SU-DHL-6 (cell line): Measurements from ENCODE around the gene KCNMB4.

ENCODE experiments used
- H2AFZ ChIP-seq: fragments of 200-600 bp; sonication (generic); 2 replicates; pipeline ENCODE4 v1.6.1; 2014; ENCODE audit warnings: low read depth, mild to moderate bottlenecking, moderate library complexity, mixed read lengths, antibody characterized with exemption, low read length; ENCODE audit not compliant: severe bottlenecking
- H3F3A ChIP-seq: fragments of 200-600 bp; shearing (Covaris generic); 2 replicates; pipeline ENCODE4 v1.6.0; 2016; ENCODE audit warnings: antibody characterized with exemption, mild to moderate bottlenecking; ENCODE audit not compliant: insufficient read depth
- H3K27ac ChIP-seq: fragments of 200-600 bp; sonication (generic); 2 replicates; pipeline ENCODE4 v1.5.1; 2016; ENCODE audit warnings: low read depth, mild to moderate bottlenecking, low read length, moderate library complexity, mixed read lengths
- H3K27me3 ChIP-seq: fragments of 200-600 bp; sonication (generic), shearing (Covaris generic); 2 replicates; pipeline ENCODE4 v1.6.0; 2014; ENCODE audit warnings: mild to moderate bottlenecking, low read length
- H3K36me3 ChIP-seq: fragments of 200-600 bp; sonication (generic); 2 replicates; pipeline ENCODE4 v1.6.1; 2014; ENCODE audit warnings: mild to moderate bottlenecking, low read length, mixed read lengths
- H3K4me2 ChIP-seq: fragments of 300-600, 200-600 bp; shearing (Covaris generic), sonication (generic); 2 replicates; pipeline ENCODE4 v1.6.0; 2014; ENCODE audit warnings: low read length, low read depth, mild to moderate bottlenecking; ENCODE audit not compliant: poor library complexity, severe bottlenecking
- H3K4me3 ChIP-seq: fragments of 200-600 bp; sonication (generic); 2 replicates; pipeline ENCODE4 v1.5.1; 2014; ENCODE audit warnings: antibody characterized with exemption, low read length, mild to moderate bottlenecking, mixed read lengths; ENCODE audit not compliant: insufficient read depth, poor library complexity, severe bottlenecking
- H3K79me2 ChIP-seq: fragments of 200-600 bp; sonication (generic); 2 replicates; pipeline ENCODE4 v1.6.1; 2014; ENCODE audit warnings: mild to moderate bottlenecking, low read length, moderate library complexity; ENCODE audit not compliant: insufficient read depth
- H3K9ac ChIP-seq: fragments of 200-600 bp; sonication (generic); 2 replicates; pipeline ENCODE4 v1.7.0; 2014; ENCODE audit warnings: mild to moderate bottlenecking, low read length
- H3K9me2 ChIP-seq: fragments of 200-600 bp; sonication (generic); replicated peaks from 2 replicates; pipeline ENCODE4 v1.6.1; 2014; ENCODE audit warnings: low read length; ENCODE audit not compliant: insufficient read depth
- H3K9me3 ChIP-seq: fragments of 200-600 bp; sonication (generic); 2 replicates; pipeline ENCODE4 v1.6.1; 2014; ENCODE audit warnings: low read length, mixed read lengths; ENCODE audit not compliant: insufficient read depth
- H4K20me1 ChIP-seq: fragments of 200-600 bp; sonication (generic); 2 replicates; pipeline ENCODE4 v1.6.1; 2014; ENCODE audit warnings: low read depth, mild to moderate bottlenecking, antibody characterized with exemption, low read length, moderate library complexity, mixed read lengths
- CTCF ChIP-seq: fragments of 200-600 bp; sonication (generic); IDR thresholded peaks from one replicate; pipeline ENCODE4 v1.5.1; 2017; ENCODE audit warnings: antibody characterized with exemption, mild to moderate bottlenecking, low read length, moderate library complexity; ENCODE audit not compliant: insufficient read depth, poor library complexity, severe bottlenecking
- EZH2phosphoT487 ChIP-seq: fragments of 200-600 bp; sonication (generic), shearing (Covaris generic); conservative IDR thresholded peaks from 2 replicates; pipeline ENCODE4 v1.6.1; 2018; ENCODE audit warnings: mild to moderate bottlenecking, antibody characterized with exemption, low read length, moderate library complexity, mixed read lengths

The KCNMB4 gene

GRCh38 chr12:70466753-70467152 lies 100.7 kb downstream of the KCNMB4 start:
- H3F3A ChIP-seq, result no peaks in the 10 kb centered on the region
- H3K27ac ChIP-seq, result no peak overlapping the region
- H3K9me2 ChIP-seq, result no peaks in the 10 kb centered on the region
- H3K27me3 ChIP-seq, result no peaks in the 10 kb centered on the region
- TF ChIP-seq EZH2phosphoT487, result no peak
- TF ChIP-seq CTCF, result no peak
- H3K4me2 ChIP-seq, result no peak overlapping the region
- no peak overlapping the region for H3K9ac ChIP-seq
- H3K36me3 ChIP-seq, result no peaks in the 10 kb centered on the region
- H2AFZ ChIP-seq, result no peak overlapping the region
- peaks cover 17% of the 10 kb centered on the region; the same call in 1 of the 2 replicates for H3K9me3 ChIP-seq
- H3K79me2 ChIP-seq, result peaks cover 25% of the 10 kb centered on the region; the same call in 1 of the 2 replicates
- H4K20me1 ChIP-seq, result no peaks in the 10 kb centered on the region
- H3K4me3 ChIP-seq, result no peak overlapping the region

GRCh38 chr12:70467476-70467875 lies 101.4 kb downstream of the KCNMB4 start:
- Histone ChIP-seq H2AFZ (peak overlapping the region; percentile 29), H3K27me3 (no peaks in the 10 kb centered on the region), H3K36me3 (no peaks in the 10 kb centered on the region), H3K9me2 (no peaks in the 10 kb centered on the region), H3K9me3 (peaks cover 17% of the 10 kb centered on the region; the same call in 1 of the 2 replicates), H3F3A (no peaks in the 10 kb centered on the region), H3K27ac (no peak overlapping the region), H4K20me1 (no peaks in the 10 kb centered on the region), H3K79me2 (peaks cover 25% of the 10 kb centered on the region; the same call in 1 of the 2 replicates), H3K4me3 (peak overlapping the region; percentile 59), H3K4me2 (peak overlapping the region; percentile 59), H3K9ac (no peak overlapping the region)
- TF ChIP-seq CTCF (no peak), EZH2phosphoT487 (no peak)

- Histone ChIP-seq H3K4me2 (peak overlapping the region; percentile 59), H3K9me3 (peaks cover 15% of the 10 kb centered on the region; the same call in 1 of the 2 replicates), H2AFZ (peak overlapping the region; percentile 29), H3K4me3 (peak overlapping the region; percentile 59), H3K27ac (peak overlapping the region; percentile 42), H3K36me3 (no peaks in the 10 kb centered on the region), H3K9me2 (no peaks in the 10 kb centered on the region), H3F3A (no peaks in the 10 kb centered on the region), H3K27me3 (no peaks in the 10 kb centered on the region), H3K79me2 (peaks cover 25% of the 10 kb centered on the region; the same call in 1 of the 2 replicates), H4K20me1 (no peaks in the 10 kb centered on the region), H3K9ac (peak overlapping the region; percentile 63)
- TF ChIP-seq CTCF (no peak), EZH2phosphoT487 (no peak)
These were observed 102.0 kb downstream of the KCNMB4 start for GRCh38 chr12:70467918-70468733.
